HK-2 (cell line): Measurements from ENCODE around the gene VPS35L.
"Not testable (repeated sequence)": the region's sequence is repeated elsewhere in the genome, so short reads cannot be mapped to it uniquely, and the experiment has no call there.

Experiments
- DNase-seq: peaks from one replicate; pipeline ENCODE4 v3.0.0-alpha.2; 2018; ENCODE audit not compliant: unreplicated experiment

VPS35L gene

GRCh38 chr16:19528666-19529065, 26.8 kb upstream of the VPS35L start:
- DNase-seq, result no peak

GRCh38 chr16:19532601-19533000, 22.9 kb upstream of the VPS35L start:
- DNase-seq, result no peak

DNA sequence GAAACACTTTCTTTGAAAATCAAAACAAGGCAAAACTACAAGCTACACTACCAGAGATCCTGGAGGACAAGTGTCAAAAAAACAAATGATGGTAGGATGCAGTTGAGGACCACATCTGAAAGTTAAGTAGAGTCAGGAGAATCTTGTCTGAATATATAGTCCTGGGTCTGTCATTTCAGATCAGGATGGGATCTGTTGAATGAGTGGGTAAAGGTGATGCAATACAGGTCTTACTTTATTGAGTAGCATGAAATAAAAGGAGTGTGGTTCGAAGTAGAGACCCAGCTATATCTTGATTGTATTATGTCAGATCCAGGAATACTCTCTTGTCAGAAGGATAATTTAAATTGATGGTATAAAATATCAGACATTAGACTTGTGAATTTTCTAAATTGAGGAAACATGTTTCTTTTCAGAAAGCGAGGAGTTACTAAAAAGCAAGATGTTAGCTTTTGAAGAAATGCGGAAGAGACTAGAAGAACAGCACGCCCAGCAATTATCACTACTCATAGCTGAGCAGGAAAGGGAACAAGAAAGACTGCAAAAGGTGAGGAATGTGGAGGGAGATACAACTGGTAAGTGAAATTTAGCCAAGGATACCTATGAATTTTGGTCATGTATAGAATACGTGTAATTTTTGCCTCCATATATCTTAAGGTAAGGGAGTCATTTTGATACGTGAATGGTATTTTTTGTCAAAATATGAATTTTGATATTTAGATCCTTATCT, 15.1 kb upstream of the VPS35L start:
- DNase-seq, result no peak

GRCh38 chr16:19542138-19542821, 13.2 kb upstream of the VPS35L start:
- DNase-seq, result no peak

DNA sequence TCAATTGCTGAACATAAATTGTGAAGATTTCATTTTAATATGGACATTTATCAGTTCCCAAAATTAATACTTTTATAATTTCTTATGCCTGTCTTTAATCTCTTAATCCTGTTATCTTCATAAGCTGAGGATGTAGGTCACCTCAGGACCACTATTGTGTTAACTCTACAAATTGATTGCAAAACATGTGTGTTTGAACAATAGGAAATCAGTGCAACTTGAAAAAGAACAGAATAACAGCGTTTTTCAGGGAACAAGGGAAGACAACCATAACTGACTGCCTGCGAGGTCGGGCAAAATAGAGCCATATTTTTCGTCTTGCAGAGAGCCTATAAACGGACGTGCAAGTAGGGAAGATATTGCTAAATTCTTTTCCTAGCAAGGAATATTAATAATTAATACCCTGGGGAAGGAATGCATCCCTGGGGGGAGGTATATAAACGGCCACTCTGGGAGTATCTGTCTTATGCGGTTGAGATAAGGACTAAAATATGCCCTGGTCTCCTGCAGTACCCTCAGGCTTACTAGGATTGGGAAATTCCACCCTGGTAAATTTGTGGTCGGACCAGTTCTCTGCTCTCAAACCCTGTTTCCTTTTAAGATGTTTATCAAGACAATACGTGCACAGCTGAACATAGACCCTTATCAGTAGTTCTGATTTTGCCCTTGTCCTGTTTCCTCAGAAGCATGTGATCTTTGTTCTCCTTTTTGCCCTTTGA, 12.1 kb upstream of the VPS35L start:
- DNase-seq, result not testable (repeated sequence)

GRCh38 chr16:19548144-19548543, 7.4 kb upstream of the VPS35L start:
- DNase-seq, result no peak

DNA sequence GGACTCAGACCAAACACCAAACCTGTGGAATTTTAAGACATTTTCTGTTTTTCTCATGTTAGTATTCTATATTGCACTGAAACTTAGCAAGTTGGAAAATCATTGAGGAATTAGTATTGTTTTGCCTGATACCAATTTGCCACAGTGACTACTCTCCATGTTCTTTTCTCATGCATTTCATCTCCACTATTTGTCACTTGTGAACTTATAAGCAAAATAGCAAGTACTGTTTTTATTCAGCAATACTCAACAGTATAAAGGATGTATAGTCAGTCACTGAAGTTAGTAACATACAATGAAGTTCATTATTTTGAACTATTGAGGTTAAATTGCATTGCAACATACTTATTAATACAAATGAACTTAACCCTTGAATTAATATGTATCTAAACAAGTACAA, 5.8 kb upstream of the VPS35L start:
- DNase-seq, result no peak

DNA sequence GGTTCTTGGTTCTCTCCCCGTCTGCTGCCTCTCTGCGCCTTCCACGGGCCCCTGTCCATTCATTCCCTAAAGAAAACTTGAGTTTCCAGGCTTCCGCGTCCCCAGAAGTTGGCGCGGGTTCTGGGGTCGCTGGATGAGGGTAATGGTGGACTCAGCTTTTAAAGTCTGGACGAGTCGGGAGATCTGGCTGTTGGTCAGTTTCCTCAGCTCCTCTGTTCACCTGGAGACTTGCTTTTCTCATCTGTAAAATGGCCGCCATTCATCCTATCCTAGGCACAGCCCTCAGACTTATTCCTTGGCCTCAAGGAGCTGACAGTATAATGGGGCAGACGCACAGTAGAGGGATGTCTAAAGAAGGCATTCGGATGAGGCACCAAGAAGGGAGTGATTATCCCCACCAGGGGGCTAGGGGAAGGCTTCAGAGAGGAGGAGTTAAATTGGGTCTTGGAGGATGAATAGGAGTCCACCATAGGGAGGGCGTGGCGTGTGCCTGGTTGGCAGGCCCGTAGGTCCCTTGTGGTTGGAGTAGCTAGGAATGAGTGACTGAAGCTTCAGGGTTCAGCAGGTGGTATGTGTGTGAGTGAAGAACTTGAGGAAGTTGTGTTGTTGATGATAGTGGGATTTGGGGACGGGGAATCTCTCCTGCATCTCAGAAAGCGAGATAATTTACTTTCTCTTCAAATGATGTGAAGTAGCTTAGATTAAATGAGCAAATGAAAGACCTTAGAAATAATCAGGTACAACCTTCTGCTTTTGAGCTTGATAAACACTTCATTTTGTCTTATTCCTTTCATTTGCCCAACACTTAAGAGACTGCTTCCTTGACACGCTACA, 652 bp downstream of the VPS35L start:
- DNase-seq, result no peak

- DNase-seq, result no peak
Measured at GRCh38 chr16:19559242-19559910, 3.9 kb downstream of the VPS35L start.

GRCh38 chr16:19560078-19560477, 4.6 kb downstream of the VPS35L start:
- DNase-seq, result no peak

GRCh38 chr16:19563377-19563776, 7.9 kb downstream of the VPS35L start:
- DNase-seq, result no peak

GRCh38 chr16:19566362-19566761, 10.9 kb downstream of the VPS35L start:
- DNase-seq, result no peak

- DNase-seq, result no peak
Measured at GRCh38 chr16:19567560-19567959, 12.1 kb downstream of the VPS35L start.

GRCh38 chr16:19573997-19574396, 18.5 kb downstream of the VPS35L start:
- no peak for DNase-seq

- no peak for DNase-seq
Measured at GRCh38 chr16:19574615-19575014, 19.1 kb downstream of the VPS35L start.

DNA sequence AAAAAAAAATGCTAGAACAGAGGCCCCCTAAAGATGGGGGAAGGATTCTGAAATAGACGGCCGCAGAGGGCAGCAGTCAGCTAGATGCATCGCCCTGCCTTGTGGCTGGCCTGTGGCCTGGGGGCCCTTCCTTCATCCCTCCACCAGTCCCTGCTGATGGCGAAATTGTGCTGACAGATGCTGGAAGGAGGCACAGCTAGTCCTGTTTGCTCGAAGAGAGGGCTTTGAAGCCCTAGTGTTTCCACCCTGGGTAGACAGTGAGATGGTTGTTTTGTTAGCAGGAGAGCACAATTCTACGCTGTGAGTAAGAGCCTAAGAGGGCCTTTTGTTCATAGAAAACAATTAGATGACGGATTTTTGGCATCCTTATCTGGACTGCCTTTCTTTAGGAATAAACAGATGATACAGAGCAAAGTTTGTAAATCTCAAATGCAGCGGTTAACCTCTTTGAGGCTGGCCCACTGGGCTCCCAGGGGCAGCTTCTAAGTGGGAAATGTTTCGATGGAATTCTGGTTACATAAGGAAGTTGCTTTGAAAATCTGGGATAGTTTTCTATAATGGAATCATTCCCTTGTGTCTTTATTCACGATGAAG, 23.0 kb downstream of the VPS35L start:
- no peak for DNase-seq

DNA sequence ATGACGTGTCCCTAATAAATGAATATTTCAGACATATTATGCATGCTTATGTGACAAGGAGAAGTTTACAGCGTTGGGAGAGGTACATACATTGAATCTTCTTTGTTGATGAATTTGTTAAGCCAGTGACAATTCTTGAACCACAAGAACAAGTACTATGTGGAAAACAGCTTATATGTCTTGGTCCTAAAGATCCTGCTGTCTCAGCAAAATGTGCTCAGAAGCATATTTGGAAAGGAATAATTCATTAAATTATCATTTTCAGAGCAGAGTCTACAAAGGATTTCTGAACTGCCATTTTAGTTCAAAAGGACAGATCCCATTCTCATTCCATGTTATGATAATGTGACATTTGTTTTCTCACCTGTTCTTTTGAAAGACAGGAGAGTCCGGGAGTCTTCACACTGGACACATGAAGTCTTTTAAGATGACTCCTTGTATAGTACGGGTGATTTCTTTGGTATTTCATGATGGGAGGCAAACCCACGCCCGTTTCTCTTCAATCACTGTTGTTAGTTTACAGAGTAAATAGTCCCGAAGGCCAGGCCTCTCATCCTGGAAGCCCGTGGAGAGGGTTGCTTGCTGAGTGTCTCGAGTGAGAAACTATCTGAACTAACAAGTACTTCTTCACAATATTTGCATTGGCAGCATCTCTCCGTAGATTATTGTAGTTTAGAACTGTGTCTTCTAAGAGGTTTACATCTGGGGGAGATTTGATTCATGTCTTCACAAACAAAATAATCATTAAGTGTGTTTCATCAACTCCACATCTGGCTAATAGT, 26.7 kb downstream of the VPS35L start:
- DNase-seq, result no peak

GRCh38 chr16:19583665-19584300, 28.3 kb downstream of the VPS35L start:
- peak; percentile 10 for DNase-seq

GRCh38 chr16:19588661-19589060, 33.2 kb downstream of the VPS35L start:
- DNase-seq, result no peak

GRCh38 chr16:19589106-19589505, 33.6 kb downstream of the VPS35L start:
- DNase-seq, result no peak
